ENCODE data around the gene ANKZF1. TPM values are rescaled to one million over a fixed set of nuclear protein-coding genes. Genes with fewer than 3 reads are reported as not detected.

Gene ANKZF1
- total RNA-seq, 1 donor from 2014 or later: 46.3 TPM

DNA sequence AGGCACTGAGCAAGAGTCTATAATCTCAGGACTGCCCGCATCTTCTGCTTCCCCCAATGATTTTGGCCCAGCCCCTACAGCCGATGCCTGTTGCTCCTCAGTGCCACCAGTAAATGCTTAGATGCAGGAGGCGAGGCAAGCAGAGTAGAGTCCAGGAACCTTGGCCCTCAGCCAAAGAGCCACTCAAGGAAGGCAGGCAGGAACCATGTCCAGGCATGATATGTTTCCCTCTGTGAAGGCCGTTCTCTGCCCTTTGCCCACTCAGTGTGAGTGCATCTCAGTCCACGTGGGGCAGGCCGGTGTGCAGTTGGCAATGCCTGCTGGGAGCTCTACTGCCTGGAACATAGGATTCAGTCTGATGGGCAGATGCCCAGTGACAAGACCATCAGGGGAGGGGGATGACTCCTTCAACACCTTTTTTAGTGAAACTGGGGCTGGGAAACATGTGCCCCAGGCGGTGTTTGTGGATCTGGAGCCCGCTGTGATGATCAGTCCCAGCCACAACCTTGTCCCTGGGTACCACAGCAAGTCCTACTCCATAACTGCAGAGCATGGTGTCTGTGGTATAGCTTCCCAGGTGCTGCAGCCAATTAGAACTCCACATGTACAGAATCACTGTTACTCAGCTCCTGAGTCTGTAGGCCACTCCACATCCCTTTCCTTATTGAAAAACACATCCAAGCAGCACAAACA lies 39.9 kb downstream of the ANKZF1 start:
- peak; percentile 84 for DNase-seq (ENCODE audit: low read depth)
- no peak overlapping the region for H3K4me3 ChIP-seq (ENCODE audit: low read depth, low read length)
- no peaks in the 10 kb centered on the region for H3K36me3 ChIP-seq (ENCODE audit: control insufficient read depth, insufficient read depth, low read length)
- TF ChIP-seq, protein P1, sequence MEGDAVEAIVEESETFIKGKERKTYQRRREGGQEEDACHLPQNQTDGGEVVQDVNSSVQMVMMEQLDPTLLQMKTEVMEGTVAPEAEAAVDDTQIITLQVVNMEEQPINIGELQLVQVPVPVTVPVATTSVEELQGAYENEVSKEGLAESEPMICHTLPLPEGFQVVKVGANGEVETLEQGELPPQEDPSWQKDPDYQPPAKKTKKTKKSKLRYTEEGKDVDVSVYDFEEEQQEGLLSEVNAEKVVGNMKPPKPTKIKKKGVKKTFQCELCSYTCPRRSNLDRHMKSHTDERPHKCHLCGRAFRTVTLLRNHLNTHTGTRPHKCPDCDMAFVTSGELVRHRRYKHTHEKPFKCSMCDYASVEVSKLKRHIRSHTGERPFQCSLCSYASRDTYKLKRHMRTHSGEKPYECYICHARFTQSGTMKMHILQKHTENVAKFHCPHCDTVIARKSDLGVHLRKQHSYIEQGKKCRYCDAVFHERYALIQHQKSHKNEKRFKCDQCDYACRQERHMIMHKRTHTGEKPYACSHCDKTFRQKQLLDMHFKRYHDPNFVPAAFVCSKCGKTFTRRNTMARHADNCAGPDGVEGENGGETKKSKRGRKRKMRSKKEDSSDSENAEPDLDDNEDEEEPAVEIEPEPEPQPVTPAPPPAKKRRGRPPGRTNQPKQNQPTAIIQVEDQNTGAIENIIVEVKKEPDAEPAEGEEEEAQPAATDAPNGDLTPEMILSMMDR (IDR thresholded peaks at IDR 0.05; ENCODE audit: insufficient read depth, low read length, severe bottlenecking): no peak
- H3K27me3 ChIP-seq (ENCODE audit: control insufficient read depth, insufficient read depth, low read length): no peaks in the 10 kb centered on the region
- FAIRE-seq: peak; percentile 87

DNA sequence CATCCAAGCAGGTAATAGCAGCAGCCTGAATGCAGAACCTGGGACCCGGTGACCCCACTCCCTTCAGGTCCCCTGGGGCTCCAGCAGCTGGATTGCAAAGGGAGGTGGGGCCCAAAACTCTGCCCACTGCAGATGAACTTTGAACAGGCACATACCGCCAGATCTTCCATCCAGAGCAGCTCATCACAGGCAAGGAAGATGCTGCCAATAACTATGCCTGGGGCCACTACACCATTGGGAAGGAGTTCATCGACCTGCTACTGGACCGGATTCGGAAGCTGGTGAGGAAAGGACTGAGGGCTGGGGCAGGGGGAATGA lies 40.4 kb downstream of the ANKZF1 start:
- H3K4me3 ChIP-seq (ENCODE audit: low read depth, low read length): no peak overlapping the region
- TF ChIP-seq, protein P1 (IDR thresholded peaks at IDR 0.05; ENCODE audit: insufficient read depth, low read length, severe bottlenecking): no peak
- FAIRE-seq (no peak), DNase-seq (ENCODE audit: low read depth) (no peak)
- no peaks in the 10 kb centered on the region for H3K36me3 ChIP-seq (ENCODE audit: control insufficient read depth, insufficient read depth, low read length)
- H3K27me3 ChIP-seq (ENCODE audit: control insufficient read depth, insufficient read depth, low read length): no peaks in the 10 kb centered on the region

DNA sequence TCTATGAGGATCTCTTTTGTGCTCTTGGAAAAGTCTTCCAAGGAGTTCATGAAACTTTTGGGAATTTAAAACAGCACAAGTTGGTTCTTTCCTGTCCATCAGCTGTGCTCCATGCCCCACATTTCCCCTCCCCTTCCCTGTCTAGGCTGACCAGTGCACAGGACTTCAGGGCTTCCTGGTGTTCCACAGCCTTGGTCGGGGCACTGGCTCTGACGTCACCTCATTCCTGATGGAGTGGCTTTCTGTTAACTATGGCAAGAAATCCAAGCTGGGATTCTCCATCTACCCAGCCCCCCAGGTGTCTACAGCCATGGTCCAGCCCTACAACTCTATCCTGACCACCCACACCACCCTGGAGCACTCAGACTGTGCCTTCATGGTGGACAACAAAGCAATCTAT lies 41.4 kb downstream of the ANKZF1 start:
- TF ChIP-seq, protein P1 (IDR thresholded peaks at IDR 0.05; ENCODE audit: insufficient read depth, low read length, severe bottlenecking): no peak
- no peak for DNase-seq (ENCODE audit: low read depth)
- no peaks in the 10 kb centered on the region for H3K27me3 ChIP-seq (ENCODE audit: control insufficient read depth, insufficient read depth, low read length)
- H3K36me3 ChIP-seq (ENCODE audit: control insufficient read depth, insufficient read depth, low read length): no peaks in the 10 kb centered on the region
- FAIRE-seq: no peak
- H3K4me3 ChIP-seq (ENCODE audit: low read depth, low read length): no peak overlapping the region

DNA sequence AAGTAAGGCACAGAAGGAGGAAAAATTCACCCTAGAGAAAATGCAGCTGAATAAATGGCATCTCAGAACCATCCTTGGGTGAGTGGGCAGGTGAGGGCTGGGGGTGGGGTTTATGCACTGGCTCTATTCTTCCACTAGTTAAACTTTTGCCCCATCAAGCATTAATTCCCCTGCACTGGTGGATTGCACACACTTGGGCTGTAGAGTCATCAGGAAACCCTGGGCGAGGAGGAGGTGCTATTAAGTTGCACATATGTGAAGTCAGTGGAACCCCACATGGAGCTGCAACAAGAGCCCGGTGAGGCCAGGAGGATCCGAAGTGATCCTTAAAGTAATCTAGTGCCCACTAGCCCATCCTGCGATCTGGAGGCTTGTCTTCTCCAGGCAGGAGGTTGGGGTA lies 42.8 kb downstream of the ANKZF1 start:
- no peak for DNase-seq (ENCODE audit: low read depth)
- Histone ChIP-seq H3K4me3 (ENCODE audit: low read depth, low read length) (no peak overlapping the region), H3K27me3 (ENCODE audit: control insufficient read depth, insufficient read depth, low read length) (no peaks in the 10 kb centered on the region), H3K36me3 (ENCODE audit: control insufficient read depth, insufficient read depth, low read length) (no peaks in the 10 kb centered on the region)
- TF ChIP-seq, protein P1 (IDR thresholded peaks at IDR 0.05; ENCODE audit: insufficient read depth, low read length, severe bottlenecking): no peak
- no peak for FAIRE-seq

DNA sequence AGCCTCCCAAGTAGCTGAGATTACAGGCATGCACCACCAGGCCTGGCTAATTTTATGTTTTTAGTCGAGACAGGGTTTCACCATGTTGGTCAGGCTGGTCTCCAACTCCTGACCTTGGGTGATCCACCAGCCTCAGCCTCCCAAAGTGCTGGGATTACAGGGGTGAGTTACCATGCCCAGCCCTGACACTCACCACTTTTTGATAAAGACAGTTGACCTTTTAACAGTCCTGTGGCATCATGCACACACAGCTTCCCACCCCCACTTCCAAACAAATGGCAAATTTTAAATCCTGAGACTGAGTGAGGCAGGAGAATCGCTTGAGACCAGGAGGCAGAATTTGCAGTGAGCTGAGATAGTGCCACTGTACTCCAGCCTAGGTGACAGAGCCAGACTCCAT lies 43.4 kb downstream of the ANKZF1 start:
- Histone ChIP-seq H3K4me3 (ENCODE audit: low read depth, low read length) (no peak overlapping the region), H3K36me3 (ENCODE audit: control insufficient read depth, insufficient read depth, low read length) (no peaks in the 10 kb centered on the region), H3K27me3 (ENCODE audit: control insufficient read depth, insufficient read depth, low read length) (no peaks in the 10 kb centered on the region)
- TF ChIP-seq, protein P1 (IDR thresholded peaks at IDR 0.05; ENCODE audit: insufficient read depth, low read length, severe bottlenecking): no peak
- DNase-seq (ENCODE audit: low read depth): peak; percentile 68
- FAIRE-seq: no peak

DNA sequence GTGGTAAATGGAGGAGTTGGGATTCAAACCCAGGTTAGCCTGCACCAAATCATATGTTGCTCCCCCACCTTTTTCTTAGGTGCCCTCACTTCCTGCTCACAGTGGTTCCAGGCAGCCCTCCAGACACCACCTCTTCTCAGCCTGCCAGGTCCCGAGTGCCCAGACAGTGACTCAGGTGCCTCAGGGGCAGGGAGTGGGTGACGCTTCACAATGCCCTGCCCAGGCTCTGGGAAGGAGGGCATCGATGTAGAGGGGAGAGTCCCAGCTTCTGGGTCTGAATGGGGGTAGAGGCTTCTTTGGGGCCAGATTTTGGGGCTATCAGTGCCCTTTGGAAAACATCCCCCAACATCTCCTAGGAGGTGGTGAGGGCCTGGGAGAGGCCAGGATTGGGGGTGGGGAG lies 44.3 kb downstream of the ANKZF1 start:
- TF ChIP-seq, protein P1 (IDR thresholded peaks at IDR 0.05; ENCODE audit: insufficient read depth, low read length, severe bottlenecking): no peak
- DNase-seq (ENCODE audit: low read depth) (peak; percentile 98), FAIRE-seq (peak; percentile 89)
- H3K36me3 ChIP-seq (ENCODE audit: control insufficient read depth, insufficient read depth, low read length): no peaks in the 10 kb centered on the region
- no peaks in the 10 kb centered on the region for H3K27me3 ChIP-seq (ENCODE audit: control insufficient read depth, insufficient read depth, low read length)
- peak overlapping the region; percentile 4 for H3K4me3 ChIP-seq (ENCODE audit: low read depth, low read length)
